BE2C (cell line): Measurements from ENCODE around the gene PCCB.

ENCODE experiments used
- DNase-seq: peaks from one replicate; pipeline ENCODE4 v3.0.0-alpha.2; 2020
- H3K27me3 ChIP-seq: fragments of 250-450 bp; sonication (Bioruptor Pico); 2 replicates; pipeline ENCODE4 v1.5.1; 2020; ENCODE audit warnings: mild to moderate bottlenecking
- H3K36me3 ChIP-seq: fragments of 250-450 bp; sonication (Bioruptor Pico); 2 replicates; pipeline ENCODE4 v1.5.1; 2020; ENCODE audit warnings: mild to moderate bottlenecking
- H3K4me1 ChIP-seq: fragments of 250-450 bp; sonication (Bioruptor Pico); 2 replicates; pipeline ENCODE4 v1.5.1; 2020
- H3K4me3 ChIP-seq: 2 replicates; pipeline ENCODE4 v1.5.1; 2011; ENCODE audit warnings: low read depth, low read length
- H3K9me3 ChIP-seq: fragments of 250-450 bp; sonication (Bioruptor Pico); 2 replicates; pipeline ENCODE4 v1.5.1; 2020
- TF ChIP-seq, protein P1 (sequence below): IDR thresholded peaks from 2 replicates; pipeline ENCODE4 v1.5.1; 2012; ENCODE audit warnings: mild to moderate bottlenecking, low read depth, low read length

Gene PCCB

GRCh38 chr3:136293279-136293678 is 43.1 kb downstream of the PCCB start:
- Histone ChIP-seq H3K4me1 (no peaks in the 10 kb centered on the region), H3K9me3 (no peaks in the 10 kb centered on the region), H3K27me3 (no peaks in the 10 kb centered on the region), H3K4me3 (no peak overlapping the region), H3K36me3 (peaks cover 12% of the 10 kb centered on the region)
- TF ChIP-seq, protein P1, sequence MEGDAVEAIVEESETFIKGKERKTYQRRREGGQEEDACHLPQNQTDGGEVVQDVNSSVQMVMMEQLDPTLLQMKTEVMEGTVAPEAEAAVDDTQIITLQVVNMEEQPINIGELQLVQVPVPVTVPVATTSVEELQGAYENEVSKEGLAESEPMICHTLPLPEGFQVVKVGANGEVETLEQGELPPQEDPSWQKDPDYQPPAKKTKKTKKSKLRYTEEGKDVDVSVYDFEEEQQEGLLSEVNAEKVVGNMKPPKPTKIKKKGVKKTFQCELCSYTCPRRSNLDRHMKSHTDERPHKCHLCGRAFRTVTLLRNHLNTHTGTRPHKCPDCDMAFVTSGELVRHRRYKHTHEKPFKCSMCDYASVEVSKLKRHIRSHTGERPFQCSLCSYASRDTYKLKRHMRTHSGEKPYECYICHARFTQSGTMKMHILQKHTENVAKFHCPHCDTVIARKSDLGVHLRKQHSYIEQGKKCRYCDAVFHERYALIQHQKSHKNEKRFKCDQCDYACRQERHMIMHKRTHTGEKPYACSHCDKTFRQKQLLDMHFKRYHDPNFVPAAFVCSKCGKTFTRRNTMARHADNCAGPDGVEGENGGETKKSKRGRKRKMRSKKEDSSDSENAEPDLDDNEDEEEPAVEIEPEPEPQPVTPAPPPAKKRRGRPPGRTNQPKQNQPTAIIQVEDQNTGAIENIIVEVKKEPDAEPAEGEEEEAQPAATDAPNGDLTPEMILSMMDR: no peak
- no peak for DNase-seq

DNA sequence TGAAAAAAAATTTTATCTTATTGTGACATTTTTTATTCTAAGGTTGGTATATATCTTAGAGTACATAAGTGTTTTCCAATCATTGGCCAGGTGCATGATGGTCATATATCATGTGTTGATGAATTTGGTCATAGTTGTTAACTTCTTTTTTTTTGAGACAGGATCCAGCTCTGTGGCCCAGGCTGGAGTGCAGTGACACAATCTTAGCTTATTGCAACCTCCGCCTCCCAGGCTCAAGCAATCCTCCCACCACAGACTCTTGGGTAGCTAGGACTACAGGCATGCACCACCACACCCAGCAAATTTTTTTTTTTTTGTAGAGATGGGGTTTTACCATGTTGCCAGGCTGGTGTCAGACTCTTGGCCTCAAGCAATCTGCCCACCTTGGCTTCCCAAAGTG is 44.0 kb downstream of the PCCB start:
- no peak overlapping the region for H3K4me3 ChIP-seq
- H3K36me3 ChIP-seq: peaks cover 12% of the 10 kb centered on the region
- no peak for DNase-seq
- H3K9me3 ChIP-seq: no peaks in the 10 kb centered on the region
- TF ChIP-seq, protein P1: no peak
- no peaks in the 10 kb centered on the region for H3K4me1 ChIP-seq
- no peaks in the 10 kb centered on the region for H3K27me3 ChIP-seq

DNA sequence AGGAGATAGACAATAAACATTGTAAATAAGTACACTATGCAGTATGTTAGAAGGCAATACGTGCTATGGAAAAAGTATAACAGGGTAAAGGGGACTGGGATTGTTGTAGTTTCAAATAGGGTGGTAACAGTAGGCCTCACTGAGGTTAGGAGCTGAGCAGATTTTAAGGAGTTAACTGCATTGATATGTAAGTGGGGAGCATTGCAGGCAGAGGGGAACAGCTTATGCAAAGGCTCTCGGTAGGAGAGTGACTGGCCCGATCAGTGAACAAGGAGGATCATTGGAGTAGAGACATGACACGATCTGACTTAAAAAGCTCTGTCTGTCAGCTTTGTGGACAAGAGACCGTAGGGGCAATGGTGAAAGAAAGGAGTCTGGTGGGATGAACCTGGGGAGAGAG is 46.8 kb downstream of the PCCB start:
- TF ChIP-seq, protein P1: no peak
- H3K27me3 ChIP-seq: no peaks in the 10 kb centered on the region
- no peaks in the 10 kb centered on the region for H3K4me1 ChIP-seq
- no peak for DNase-seq
- H3K36me3 ChIP-seq: peaks cover 16% of the 10 kb centered on the region
- no peaks in the 10 kb centered on the region for H3K9me3 ChIP-seq
- no peak overlapping the region for H3K4me3 ChIP-seq

GRCh38 chr3:136297826-136298225 is 47.7 kb downstream of the PCCB start:
- Histone ChIP-seq H3K9me3 (no peaks in the 10 kb centered on the region), H3K4me1 (no peaks in the 10 kb centered on the region), H3K36me3 (peaks cover 16% of the 10 kb centered on the region), H3K4me3 (no peak overlapping the region), H3K27me3 (no peaks in the 10 kb centered on the region)
- TF ChIP-seq, protein P1: no peak
- DNase-seq: no peak

DNA sequence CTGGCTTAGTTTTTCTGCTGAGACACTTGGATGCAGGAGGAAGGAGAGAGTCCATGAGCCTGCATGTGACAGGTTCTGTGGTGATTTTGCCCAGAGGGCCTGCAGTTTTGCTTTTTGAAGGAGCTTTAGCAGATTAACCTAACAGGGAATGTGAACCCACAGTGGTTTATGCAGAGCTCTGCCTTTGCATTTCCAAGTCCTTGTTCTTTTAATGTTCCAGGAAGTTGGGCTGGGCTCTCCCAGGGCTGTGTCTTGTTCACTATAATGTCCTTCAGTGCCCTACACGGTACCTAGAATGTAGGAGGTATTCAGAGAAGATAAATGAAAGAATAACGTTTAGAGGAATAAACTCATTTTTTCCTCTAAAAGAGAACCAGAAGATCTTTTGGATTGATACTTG is 50.3 kb downstream of the PCCB start:
- TF ChIP-seq, protein P1: no peak
- peaks cover 3% of the 10 kb centered on the region for H3K36me3 ChIP-seq
- no peak overlapping the region for H3K4me3 ChIP-seq
- no peak for DNase-seq
- no peaks in the 10 kb centered on the region for H3K27me3 ChIP-seq
- no peaks in the 10 kb centered on the region for H3K4me1 ChIP-seq
- H3K9me3 ChIP-seq: no peaks in the 10 kb centered on the region

DNA sequence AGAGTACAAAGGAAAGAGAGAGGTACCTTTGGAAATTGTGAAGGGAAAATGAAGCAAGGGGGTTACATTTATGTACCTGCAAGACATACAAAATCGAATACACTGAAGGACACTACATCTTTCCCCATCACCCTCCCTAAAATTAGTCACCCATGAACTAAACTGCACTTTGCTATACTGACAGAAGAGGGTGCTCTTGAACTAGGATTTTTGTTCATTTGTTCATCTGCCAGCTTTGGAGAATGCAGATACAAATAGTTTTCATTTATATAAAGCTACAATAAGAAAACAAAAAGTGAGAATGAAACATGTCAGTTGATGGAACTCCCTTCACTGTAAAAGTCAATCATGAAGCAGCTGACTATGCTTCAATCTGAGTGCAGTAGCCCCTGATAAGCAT is 55.7 kb downstream of the PCCB start:
- Histone ChIP-seq H3K9me3 (no peaks in the 10 kb centered on the region), H3K36me3 (no peaks in the 10 kb centered on the region; the same call in 1 of the 2 replicates), H3K4me1 (no peaks in the 10 kb centered on the region), H3K4me3 (no peak overlapping the region), H3K27me3 (no peaks in the 10 kb centered on the region)
- TF ChIP-seq, protein P1: peak; percentile 56
- no peak for DNase-seq
